HG03095 (cell line): ENCODE measurements around the gene RPA3.
"Not testable (repeated sequence)": the region's sequence is repeated elsewhere in the genome, so short reads cannot be mapped to it uniquely, and the experiment has no call there.

ENCODE experiments used
- ATAC-seq: cut with Tn5 transposase; IDR thresholded peaks from one replicate; pipeline ENCODE4 v1.9.1; 2021; ENCODE audit warnings: moderate library complexity; ENCODE audit not compliant: unreplicated experiment

Gene RPA3

GRCh38 chr7:7695111-7695817 lies 23.1 kb downstream of the RPA3 start:
- no peak for ATAC-seq

GRCh38 chr7:7694542-7694941 lies 23.9 kb downstream of the RPA3 start:
- no peak for ATAC-seq

DNA sequence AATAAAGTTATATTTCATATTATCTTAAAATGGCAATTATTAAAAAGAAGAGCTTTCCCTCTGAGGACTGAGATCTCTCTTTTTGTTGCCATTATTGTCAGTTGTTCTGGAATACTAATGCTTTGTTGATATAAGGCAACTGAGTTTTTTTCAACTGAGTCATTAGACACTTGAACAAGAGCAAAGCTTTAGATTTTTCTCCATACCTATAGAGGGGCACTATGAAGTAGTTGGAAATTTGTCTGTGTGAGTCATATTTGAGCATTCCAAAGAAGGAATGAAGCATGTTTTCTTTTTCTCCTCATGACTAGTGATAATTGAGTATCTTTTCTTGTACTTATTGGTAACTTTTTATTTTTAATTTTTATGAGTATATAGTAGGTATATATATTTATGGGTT lies 24.5 kb downstream of the RPA3 start:
- no peak for ATAC-seq

DNA sequence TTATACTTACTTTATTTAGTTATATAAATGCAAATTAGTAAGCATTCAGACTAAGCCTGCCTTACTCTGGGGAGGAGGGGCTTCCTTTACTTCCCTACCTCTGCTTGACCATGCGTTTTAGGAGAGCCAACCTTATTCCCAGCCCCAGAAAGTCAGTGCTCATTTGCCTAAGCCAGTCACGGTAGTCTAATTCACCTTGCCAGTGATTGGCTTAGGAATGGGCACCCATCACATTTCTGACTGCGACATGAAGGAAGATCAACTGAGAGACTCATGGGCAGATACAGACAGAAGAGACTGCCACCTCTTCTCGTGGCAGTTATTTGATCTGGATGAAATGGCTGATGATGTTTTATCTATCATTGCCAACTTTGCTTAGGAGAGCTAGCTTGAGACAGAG lies 29.5 kb downstream of the RPA3 start:
- ATAC-seq = no peak

GRCh38 chr7:7688310-7688709 lies 30.1 kb downstream of the RPA3 start:
- no peak for ATAC-seq

DNA sequence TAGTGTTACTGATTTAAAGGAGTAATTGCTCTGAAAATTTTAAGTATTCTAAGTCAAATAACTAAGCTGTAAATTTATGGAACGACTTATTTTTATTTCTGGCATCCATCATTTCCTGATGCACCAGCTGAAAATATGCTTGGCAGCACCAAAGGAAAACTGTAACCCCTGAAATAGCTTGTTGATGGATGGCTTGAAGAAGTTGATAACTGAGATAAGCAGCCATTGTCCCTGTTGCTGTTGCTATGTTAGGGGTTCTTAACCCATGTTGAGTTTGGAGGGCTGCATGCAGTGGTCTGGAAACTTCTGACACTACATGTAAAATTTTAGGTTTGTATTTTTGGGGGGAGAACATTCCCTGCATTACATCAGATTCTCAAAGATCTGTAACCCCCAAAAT lies 30.6 kb downstream of the RPA3 start:
- no peak for ATAC-seq

GRCh38 chr7:7686811-7687508 lies 31.4 kb downstream of the RPA3 start:
- ATAC-seq = no peak

DNA sequence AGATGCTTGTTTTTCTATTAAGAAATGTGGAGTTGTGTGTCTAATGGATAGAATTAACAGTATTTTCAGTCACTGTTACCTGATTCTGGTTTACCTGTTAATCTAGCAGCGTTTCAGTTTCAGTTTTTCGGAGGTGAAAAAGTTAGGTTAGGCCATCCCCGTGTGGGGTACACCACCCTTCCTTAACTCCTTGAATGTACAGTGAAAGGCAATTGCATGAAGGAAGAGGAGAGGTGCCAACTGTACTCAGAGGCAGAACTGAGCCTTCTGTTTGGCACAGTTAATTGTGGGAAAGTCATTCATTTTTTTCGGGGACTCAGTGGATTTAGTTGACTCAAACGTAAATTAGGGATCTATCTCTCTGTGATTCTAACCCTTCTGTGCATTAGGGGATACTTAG lies 35.5 kb downstream of the RPA3 start:
- ATAC-seq = no peak

DNA sequence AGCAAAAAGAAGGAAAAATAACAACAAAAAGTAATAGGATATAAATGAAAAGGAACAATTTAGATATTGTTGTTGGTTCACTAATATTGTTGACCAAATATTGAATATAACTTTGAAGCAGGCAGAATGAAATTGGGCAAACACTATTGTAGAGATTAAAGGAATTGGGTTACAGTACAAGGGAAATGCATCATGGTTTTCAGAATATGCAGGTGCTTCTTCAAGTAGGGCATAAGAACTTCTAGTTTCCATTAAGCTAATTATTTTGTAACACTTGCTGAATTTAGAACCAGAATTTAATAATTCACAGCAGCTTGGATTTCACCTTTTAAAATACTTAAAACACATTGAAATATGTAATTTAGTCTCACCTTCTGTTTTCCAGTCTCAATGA lies 36.5 kb downstream of the RPA3 start:
- no peak for ATAC-seq

GRCh38 chr7:7681191-7681935 lies 37.0 kb downstream of the RPA3 start:
- ATAC-seq = peak; percentile 84

- ATAC-seq = not testable (repeated sequence)
These were observed 38.8 kb downstream of the RPA3 start for GRCh38 chr7:7679640-7680039.

DNA sequence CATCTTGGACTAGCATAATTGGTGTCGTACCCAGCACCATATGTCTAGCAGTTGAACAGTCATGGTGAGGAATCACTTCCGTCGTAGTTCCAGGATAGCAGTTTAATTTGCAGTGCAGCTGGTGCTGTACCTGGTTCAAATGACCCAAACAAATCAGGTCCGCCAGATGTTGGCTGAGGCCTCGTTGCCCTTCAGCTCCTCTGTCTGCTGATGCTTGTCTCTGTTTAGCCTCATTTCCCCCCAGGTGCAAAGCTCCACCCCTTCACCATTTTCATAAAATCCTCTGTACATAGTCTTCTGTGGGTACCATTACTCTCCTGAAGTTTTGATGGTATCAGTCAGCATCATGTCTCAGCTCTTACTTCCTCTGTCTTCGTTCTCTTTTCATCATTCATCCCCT lies 42.7 kb downstream of the RPA3 start:
- ATAC-seq = no peak

DNA sequence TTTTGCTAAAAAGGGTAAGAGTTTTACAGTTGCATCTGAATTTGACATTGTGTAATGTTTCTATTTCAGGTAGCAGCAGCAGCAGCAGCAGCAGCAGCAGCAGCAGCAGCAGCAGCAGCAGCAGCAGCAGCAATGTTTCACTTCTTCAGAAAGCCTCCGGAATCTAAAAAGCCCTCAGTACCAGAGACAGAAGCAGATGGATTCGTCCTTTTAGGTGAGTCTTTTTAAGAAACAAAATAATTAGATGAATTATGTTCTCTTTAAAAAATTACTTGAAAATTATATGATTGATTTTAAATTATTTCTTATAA lies 45.2 kb downstream of the RPA3 start:
- ATAC-seq = no peak

- no peak for ATAC-seq
These were observed 45.7 kb downstream of the RPA3 start for GRCh38 chr7:7672545-7673239.

- no peak for ATAC-seq
These were observed 47.0 kb downstream of the RPA3 start for GRCh38 chr7:7671361-7671760.

- ATAC-seq = no peak
These were observed 47.9 kb downstream of the RPA3 start for GRCh38 chr7:7670490-7670889.

- no peak for ATAC-seq
These were observed 49.7 kb downstream of the RPA3 start for GRCh38 chr7:7668706-7669105.

- no peak for ATAC-seq
These were observed 51.2 kb downstream of the RPA3 start for GRCh38 chr7:7667187-7667586.

DNA sequence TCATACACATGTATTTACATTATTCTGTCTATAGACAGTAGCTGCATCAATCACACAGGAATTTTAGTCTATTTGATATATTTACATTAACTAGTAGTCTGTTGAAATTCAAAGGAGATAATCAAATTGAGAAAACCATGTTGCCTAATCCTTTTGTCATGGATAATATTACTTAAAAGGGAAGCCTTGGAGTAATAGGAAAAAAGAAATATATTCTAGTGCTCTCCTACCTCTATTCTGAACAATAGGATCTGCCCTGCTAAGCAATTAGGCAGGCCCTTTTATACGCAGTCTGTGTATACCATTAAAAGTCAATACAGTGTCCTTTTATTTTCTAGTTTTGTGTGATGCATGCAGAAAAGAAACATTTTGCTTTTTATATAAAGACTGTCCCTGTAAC lies 53.4 kb downstream of the RPA3 start:
- ATAC-seq = no peak

- ATAC-seq = no peak
These were observed 54.1 kb downstream of the RPA3 start for GRCh38 chr7:7664291-7664690.

DNA sequence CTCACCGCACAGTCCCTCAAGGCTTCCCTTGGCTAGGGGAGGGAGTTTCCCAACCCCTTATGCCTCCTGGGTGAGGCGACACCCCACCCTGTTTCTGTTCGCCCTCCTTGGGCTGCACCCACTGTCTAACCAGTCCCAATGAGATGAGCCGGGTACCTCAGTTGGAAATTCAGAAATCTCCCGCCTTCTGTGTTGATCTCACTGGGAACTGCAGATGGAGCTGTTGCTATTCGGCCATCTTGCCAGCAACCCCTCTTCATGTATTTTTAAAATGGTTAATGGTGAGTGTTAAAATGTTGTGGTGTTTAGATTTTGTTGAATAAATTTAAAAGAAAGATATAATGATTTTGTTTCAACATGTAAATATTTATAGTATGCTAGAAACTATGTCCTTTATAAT lies 55.9 kb downstream of the RPA3 start:
- ATAC-seq = no peak

GRCh38 chr7:7656459-7656858 lies 61.9 kb downstream of the RPA3 start:
- ATAC-seq = not testable (repeated sequence)
